ENCODE results near the gene CARTPT.

Gene CARTPT

DNA sequence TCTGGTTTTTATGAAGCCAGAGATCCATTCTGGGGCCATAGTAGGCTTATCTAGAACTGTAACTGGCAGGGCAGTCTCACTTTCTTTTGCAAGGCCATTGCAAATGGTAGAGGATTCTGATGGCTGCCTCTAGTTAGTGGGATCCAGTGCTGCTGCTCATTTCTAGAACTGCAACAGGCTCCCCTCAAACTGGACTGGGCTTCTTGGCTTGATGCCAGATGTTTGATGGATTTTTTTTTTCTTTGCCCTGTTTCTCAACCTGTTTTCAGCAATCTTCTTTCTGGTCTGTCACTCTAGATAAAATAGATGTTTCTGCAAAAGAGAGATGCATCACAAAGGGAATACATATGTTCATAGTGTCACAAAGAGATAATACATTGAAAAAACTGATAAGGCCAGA is 11.9 kb downstream of the CARTPT start:
- TF ChIP-seq, protein P1, sequence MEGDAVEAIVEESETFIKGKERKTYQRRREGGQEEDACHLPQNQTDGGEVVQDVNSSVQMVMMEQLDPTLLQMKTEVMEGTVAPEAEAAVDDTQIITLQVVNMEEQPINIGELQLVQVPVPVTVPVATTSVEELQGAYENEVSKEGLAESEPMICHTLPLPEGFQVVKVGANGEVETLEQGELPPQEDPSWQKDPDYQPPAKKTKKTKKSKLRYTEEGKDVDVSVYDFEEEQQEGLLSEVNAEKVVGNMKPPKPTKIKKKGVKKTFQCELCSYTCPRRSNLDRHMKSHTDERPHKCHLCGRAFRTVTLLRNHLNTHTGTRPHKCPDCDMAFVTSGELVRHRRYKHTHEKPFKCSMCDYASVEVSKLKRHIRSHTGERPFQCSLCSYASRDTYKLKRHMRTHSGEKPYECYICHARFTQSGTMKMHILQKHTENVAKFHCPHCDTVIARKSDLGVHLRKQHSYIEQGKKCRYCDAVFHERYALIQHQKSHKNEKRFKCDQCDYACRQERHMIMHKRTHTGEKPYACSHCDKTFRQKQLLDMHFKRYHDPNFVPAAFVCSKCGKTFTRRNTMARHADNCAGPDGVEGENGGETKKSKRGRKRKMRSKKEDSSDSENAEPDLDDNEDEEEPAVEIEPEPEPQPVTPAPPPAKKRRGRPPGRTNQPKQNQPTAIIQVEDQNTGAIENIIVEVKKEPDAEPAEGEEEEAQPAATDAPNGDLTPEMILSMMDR (IDR thresholded peaks at IDR 0.05): no peak
- no peak for TF ChIP-seq ZFX (IDR thresholded peaks at IDR 0.05; ENCODE audit: borderline replicate concordance)
- no peak overlapping the region for H3K27ac ChIP-seq

DNA sequence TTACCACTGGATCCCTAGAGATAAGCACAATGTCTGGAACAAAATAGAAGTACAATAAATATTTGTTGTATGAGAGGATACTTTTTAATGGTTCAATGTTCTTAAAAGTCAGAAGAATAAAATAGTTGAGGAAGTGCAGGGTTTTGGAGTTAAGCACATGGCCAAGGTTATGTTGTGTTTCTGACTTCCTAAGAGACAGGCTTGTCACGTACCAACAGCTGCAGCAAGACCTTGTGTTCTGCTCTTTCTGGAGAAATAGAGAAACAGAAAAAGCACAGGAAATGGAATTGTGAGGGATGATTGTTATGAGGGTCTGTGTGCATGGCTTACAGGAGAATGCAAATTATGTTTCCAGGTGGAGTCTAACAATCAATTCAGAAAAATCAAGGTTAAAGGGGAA is 12.9 kb downstream of the CARTPT start:
- H3K27ac ChIP-seq: no peak overlapping the region
- no peak for TF ChIP-seq ZFX (IDR thresholded peaks at IDR 0.05; ENCODE audit: borderline replicate concordance)

DNA sequence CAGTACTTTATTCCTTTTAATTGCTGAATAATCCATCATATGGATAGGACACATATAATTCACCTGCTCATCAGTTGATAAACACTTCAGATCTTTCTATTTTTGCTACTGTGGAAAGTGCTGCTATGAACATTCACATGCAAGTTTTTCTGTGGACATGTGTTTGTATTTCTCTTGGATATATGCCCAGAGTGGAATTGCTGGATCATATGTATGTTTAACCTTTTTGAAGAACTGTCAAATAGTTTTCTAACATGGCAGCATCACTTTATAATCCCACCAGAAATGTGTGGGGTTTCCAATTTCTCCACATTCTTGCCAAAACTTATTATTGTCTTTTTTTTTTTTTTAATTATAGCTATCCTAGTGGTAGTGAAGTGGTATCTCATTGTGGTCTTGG is 15.1 kb downstream of the CARTPT start:
- no peak overlapping the region for H3K27ac ChIP-seq
- TF ChIP-seq, protein P1 (IDR thresholded peaks at IDR 0.05): no peak
- no peak for TF ChIP-seq ZFX (IDR thresholded peaks at IDR 0.05; ENCODE audit: borderline replicate concordance)

DNA sequence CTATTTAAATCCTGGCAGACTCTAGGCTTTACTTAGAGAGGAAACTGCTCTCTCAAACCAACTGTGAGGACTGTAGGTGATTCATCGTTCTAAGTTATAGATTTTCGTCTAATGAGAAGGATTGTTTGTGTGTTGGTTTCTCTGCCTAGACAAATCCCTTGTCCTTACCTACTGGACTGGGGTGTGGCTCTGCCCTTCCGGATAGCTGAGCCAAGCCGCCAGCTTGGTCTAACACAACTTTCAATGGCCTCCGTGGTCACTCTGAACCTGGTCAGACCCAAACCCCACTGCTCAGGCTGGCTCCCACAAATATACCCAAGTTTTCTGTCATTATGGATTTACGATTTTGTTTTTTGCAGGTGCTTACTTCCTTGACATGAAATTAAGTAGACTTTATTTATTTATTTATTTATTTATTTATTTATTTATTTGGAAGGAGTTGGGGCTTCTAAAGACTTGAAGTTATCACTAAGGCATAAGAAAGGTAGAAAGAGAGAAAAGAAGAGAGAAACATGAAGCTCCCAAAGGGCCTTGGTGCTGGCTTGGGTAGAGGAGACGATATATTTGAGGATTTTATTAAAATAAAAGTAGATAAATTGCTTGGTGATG is 19.0 kb downstream of the CARTPT start:
- no peak for TF ChIP-seq ZFX (IDR thresholded peaks at IDR 0.05; ENCODE audit: borderline replicate concordance)
- TF ChIP-seq, protein P1 (IDR thresholded peaks at IDR 0.05): no peak
- H3K27ac ChIP-seq: no peak overlapping the region

DNA sequence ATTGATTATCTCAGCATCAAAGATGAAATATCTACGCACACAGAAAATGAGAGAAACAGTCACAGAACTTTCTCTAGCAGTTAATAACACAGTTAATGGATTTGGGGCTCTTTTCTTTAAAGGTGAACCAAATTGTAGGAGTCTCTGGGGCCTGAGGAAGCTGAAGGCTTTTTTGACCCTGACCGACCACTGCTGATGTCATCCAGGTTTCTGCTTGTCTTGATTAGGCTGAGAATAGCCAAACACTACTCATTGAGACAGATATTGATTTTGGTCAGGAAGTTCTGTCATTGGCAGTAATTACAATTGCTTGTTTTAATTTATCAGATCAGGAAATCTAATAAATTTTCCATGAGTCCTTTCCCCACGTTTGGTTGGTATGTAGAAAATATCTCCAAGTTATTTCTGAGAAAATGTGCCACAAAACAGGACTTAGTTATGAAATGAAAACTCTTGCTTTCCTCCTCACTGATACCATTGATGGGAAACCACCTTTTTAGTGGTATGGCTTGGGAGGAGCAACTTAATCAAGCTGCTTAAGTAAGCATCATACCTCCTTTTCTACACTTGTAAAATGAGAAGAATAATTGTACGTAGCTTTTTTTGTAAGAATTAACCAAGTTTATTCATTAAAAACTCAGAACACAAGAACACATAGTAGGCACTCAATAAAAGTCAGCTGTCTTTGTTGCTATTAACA is 19.7 kb downstream of the CARTPT start:
- H3K27ac ChIP-seq: no peak overlapping the region
- TF ChIP-seq, protein P1 (IDR thresholded peaks at IDR 0.05): no peak
- no peak for TF ChIP-seq ZFX (IDR thresholded peaks at IDR 0.05; ENCODE audit: borderline replicate concordance)

DNA sequence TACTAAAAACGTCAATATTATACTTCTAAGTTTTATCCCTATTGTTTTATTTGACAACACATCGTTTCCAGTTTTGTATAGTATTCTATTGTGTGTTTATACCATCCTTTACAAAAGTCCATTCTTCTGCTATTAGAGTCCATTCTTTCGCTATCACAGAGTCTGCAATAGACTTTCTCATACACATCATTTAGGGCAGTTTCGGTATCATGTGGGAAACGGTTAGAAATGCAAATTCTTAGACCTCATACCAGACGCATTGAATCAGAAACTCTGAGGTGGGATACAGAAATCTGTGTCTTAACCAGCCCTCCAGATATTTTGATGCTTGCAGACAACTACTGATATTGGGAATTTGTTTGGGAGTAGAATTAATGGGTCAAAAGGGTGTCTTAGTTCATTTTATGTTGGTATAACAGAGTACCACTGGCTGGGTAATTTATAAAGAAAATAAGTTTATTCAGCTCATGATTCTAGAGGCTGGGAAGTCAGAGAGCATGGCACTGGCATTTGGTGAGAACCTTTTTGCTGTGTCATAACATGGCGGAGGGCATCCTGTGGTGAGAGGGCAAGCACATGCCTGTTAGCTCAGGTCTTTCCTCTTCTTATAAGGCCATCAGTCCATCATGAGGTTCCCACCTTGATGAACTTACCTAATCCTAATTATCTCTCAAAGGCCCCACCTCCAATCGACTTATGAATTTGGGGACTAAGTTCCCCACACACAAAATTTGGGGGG is 21.1 kb downstream of the CARTPT start:
- TF ChIP-seq, protein P1 (IDR thresholded peaks at IDR 0.05): no peak
- no peak for TF ChIP-seq ZFX (IDR thresholded peaks at IDR 0.05; ENCODE audit: borderline replicate concordance)
- no peak overlapping the region for H3K27ac ChIP-seq

DNA sequence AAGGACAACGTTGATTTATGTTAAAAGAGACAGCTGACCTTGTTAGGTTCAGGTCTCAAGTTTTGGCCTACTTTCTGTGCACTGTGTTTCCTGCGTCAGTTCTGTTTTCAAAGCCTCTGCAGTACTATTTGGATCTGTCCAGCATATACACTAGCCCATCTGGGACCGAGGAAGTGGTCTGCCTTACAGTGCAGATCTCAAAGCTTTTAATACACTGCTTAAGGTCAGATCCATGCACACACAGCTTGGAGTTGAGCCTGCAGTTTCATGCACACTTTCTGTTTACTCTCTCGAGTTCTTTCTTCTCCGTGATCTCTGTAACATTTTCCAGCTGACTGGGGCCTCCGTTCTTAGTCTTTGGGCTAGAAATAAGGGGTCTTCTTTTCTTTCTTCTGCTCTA is 24.1 kb downstream of the CARTPT start:
- H3K27ac ChIP-seq: peak overlapping the region; percentile 99
- no peak for TF ChIP-seq ZFX (IDR thresholded peaks at IDR 0.05; ENCODE audit: borderline replicate concordance)
- TF ChIP-seq, protein P1 (IDR thresholded peaks at IDR 0.05): no peak

All from 22Rv1 (cell line).